GM12874 (cell line): ENCODE data around the gene MYO5B.

ENCODE experiments used
- TF ChIP-seq, protein P1 (sequence below): IDR thresholded peaks from 2 replicates; pipeline ENCODE4 v1.5.1; 2011; ENCODE audit warnings: low read depth, mild to moderate bottlenecking, control low read depth, low read length, moderate library complexity; ENCODE audit not compliant: insufficient read depth

The MYO5B gene

DNA sequence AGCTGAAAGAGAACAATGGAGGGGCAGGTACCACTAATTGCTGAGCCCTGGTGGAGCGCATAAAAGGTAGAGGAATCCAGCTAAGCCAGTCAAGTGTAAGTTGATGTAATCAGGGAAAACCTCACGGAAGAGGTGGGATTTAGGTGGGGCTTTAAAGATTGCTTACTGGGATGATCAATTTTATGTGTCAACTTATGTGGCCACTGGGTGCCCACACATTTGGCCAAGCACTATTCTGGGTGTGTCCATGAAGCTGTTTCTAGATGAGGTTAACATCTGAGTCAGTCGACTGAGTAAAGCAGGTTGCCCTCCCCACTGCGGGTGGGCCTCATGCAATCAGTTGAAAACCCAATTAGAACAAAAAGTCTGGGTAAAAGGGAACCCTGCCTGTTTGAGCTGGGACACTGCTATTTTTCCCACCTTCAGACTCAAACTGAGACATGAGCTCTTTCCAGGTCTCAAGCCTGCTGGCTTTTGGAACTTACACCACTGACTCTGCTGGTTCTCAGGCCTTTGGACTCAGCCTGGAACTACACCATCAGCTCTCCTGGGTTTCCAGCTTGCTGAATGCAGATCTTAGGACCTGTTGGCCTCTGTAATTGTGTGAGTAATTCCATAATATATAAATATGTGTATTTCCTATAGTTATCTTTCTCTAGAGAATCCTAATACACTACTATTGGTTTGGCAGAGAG, 67.3 kb downstream of the MYO5B start:
- TF ChIP-seq, protein P1, sequence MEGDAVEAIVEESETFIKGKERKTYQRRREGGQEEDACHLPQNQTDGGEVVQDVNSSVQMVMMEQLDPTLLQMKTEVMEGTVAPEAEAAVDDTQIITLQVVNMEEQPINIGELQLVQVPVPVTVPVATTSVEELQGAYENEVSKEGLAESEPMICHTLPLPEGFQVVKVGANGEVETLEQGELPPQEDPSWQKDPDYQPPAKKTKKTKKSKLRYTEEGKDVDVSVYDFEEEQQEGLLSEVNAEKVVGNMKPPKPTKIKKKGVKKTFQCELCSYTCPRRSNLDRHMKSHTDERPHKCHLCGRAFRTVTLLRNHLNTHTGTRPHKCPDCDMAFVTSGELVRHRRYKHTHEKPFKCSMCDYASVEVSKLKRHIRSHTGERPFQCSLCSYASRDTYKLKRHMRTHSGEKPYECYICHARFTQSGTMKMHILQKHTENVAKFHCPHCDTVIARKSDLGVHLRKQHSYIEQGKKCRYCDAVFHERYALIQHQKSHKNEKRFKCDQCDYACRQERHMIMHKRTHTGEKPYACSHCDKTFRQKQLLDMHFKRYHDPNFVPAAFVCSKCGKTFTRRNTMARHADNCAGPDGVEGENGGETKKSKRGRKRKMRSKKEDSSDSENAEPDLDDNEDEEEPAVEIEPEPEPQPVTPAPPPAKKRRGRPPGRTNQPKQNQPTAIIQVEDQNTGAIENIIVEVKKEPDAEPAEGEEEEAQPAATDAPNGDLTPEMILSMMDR = no peak

DNA sequence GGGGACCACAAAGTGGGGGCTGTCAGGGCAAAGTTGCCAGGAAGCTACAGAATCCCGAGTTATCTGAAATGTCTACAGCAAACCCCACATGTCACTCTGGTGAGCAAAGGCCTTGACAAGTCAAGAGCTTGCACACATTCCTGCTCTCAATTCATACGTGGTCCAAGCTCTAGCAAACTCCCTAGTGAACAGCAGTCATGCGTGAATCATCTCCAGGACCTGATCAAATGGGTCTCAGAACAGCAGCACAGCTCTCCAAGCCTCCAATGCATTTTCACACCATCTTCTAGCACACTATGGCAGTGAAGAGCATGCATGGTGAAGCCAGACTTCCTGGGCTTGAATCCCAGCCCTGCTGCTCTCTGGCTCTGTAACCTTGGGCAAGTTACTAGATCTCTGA, 68.5 kb downstream of the MYO5B start:
- TF ChIP-seq, protein P1 = no peak

DNA sequence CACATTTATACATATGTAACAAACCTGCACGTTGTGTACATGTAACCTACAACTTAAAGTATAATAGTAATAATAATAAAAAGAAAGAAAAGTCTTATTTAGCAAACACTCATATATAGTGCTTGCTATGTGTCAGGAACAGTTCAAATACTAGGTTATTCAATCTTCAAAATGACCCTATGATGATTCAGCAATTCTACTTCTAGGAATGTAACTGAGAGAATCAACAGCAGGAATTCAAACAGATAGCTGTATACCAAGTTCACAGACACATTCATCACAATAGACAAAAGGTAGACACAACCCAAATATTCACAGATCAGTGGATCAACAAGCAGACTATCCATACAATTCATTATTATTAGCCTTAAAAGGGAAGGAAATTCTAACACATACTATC, 69.5 kb downstream of the MYO5B start:
- TF ChIP-seq, protein P1 = no peak

DNA sequence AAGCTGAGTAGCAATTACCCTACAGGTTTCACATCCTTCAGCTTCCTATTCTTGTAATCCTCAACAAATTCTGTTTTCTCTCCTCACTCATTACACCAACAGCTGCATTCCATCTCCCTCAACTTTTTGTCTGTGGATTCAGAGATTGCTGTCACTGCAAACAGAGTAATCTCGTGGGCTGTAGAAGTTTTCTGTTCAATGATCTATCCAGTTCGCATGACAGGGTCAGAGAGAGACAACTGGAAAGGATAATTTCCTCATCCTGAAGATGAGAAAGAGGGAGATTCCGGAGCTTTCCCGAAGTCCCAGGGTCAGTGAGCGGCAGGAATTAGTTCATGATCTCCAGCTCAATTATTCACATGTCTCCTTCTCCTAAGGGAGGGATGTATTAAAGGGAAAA, 75.7 kb downstream of the MYO5B start:
- TF ChIP-seq, protein P1 = no peak

DNA sequence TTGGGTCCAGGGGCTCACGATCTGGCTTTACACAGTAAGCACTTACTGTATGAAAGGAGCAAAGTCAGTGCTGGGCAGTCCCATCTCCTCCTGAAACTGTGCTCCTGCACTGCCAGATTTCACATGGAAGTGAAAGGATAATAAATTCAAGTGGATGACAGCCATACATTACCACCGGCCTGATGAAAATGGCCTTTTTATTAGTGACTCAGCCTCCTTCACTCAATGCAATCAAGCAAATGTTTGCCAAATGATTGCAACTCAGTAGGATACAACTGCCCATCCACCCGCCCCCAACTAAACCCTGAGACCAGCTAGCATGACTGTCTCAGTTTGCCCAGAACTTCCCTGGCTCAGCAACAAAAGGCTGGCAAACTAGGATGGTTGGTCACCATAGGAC, 77.1 kb downstream of the MYO5B start:
- TF ChIP-seq, protein P1 = no peak

DNA sequence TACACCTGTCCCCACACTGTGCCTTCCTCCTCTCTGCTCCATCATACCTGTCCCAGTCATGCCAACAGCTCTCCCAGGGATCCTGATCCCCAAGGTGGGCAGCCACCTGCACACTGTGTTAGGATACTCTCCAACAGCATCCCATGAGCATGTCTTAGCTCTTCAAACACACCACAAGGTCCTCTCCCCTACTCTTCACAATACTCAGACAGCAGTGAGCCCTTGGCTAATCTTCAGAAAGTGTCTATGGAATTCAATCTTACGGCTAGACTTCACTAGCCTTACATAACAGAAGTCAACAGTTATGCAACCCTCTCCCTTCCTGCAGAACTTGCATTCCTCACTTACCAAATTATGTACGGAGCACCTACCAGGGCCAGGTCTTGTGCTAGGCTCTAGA, 79.9 kb downstream of the MYO5B start:
- TF ChIP-seq, protein P1 = no peak

DNA sequence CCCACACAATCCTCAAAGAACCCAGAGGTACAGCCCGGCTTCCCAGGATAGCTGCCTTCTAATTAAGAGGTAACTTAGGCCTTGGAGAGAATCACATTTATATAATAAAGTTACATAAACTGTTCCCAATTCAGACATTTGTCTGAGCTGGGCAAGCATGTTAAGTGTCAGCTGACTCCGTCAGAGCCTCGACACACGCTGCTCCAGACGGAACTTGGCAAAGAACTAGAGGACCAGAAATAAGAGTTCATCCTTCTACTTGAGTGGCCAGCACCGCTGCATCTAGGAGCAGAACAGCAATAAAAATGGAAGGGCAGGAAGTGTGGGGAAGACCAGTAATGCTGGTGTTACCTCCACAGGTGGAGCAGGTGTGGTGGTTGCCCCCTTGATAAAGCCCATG, 80.5 kb downstream of the MYO5B start:
- TF ChIP-seq, protein P1 = no peak
